Spleen (tissue), 7 donors: ENCODE data around the gene GPC3.

Source experiments
- POLR2A ChIP-seq, 3 donors: fragments of 450-650 bp; IDR thresholded peaks; one replicate each; pipeline ENCODE4 v1.5.1; 2017; ENCODE audit warnings: antibody characterized with exemption in 3 of 3, mild to moderate bottlenecking in 1 of 3
- POLR2AphosphoS5 ChIP-seq, 3 donors: sonication (generic); formaldehyde crosslinking; IDR thresholded peaks; one replicate each; pipeline ENCODE4 v1.5.1; 2017; ENCODE audit warnings: antibody characterized with exemption in 3 of 3
- TF ChIP-seq, protein P1 (sequence below), 11 experiments: fragments of 200-600 bp in 7 of 11; fragments of 450-650 bp in 4 of 11; sonication (generic) in 4 of 11; IDR thresholded peaks in 8 of 11; conservative IDR thresholded peaks in 3 of 11; 1 replicate in 7 of 11; 2 replicates in 4 of 11; pipeline versions ENCODE4 v1.4.0 to v1.8.0; 2016 to 2021; ENCODE audit warnings: antibody characterized with exemption in 11 of 11, inconsistent platforms in 4 of 11, mild to moderate bottlenecking in 1 of 11
- donor health status: DM: no; HTN: no; CAD: no; lungs with moderate emphysema.
- donor health status: DM: no; HTN: no; CAD: no.
- donor health status: DM: no; HTN: no; CAD: no.

- TF ChIP-seq, protein P1, sequence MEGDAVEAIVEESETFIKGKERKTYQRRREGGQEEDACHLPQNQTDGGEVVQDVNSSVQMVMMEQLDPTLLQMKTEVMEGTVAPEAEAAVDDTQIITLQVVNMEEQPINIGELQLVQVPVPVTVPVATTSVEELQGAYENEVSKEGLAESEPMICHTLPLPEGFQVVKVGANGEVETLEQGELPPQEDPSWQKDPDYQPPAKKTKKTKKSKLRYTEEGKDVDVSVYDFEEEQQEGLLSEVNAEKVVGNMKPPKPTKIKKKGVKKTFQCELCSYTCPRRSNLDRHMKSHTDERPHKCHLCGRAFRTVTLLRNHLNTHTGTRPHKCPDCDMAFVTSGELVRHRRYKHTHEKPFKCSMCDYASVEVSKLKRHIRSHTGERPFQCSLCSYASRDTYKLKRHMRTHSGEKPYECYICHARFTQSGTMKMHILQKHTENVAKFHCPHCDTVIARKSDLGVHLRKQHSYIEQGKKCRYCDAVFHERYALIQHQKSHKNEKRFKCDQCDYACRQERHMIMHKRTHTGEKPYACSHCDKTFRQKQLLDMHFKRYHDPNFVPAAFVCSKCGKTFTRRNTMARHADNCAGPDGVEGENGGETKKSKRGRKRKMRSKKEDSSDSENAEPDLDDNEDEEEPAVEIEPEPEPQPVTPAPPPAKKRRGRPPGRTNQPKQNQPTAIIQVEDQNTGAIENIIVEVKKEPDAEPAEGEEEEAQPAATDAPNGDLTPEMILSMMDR (IDR thresholded peaks at IDR 0.05 in 8 of 11, conservative IDR thresholded peaks at IDR 0.05 in 3 of 11), result no peak
- TF ChIP-seq POLR2AphosphoS5 (IDR thresholded peaks at IDR 0.05), result no peak
- no peak for TF ChIP-seq POLR2A (IDR thresholded peaks at IDR 0.05)
These were observed 48.4 kb downstream of the GPC3 start for GRCh38 chrX:133937022-133937421.
